Measurements from ENCODE around the gene SAFB2. TPM values are rescaled to one million over a fixed set of nuclear protein-coding genes. Genes with fewer than 3 reads are reported as not detected.

The SAFB2 gene
- polyA plus RNA-seq, 4 donors, result 38.8 to 83.2 (median 79.3) TPM

GRCh38 chr19:5545984-5546383 is 76.6 kb downstream of the SAFB2 start:
- Histone ChIP-seq H3K9me3 (ENCODE audit: control insufficient read depth in 2 of 2, insufficient read depth in 1 of 2, low read depth in 1 of 2, low read length in 1 of 2) (no peaks in the 10 kb centered on the region), H3K4me1 (ENCODE audit: control insufficient read depth in 3 of 3, insufficient read depth in 2 of 3, low read depth in 1 of 3, low read length in 2 of 3) (no peaks in the 10 kb centered on the region), H3K27ac (ENCODE audit: low read depth in 1 of 3, low read length in 2 of 3) (no peak overlapping the region), H3K36me3 (ENCODE audit: control insufficient read depth in 3 of 3, insufficient read depth in 2 of 3, low read depth in 1 of 3, low read length in 3 of 3) (no peaks in the 10 kb centered on the region), H3K4me3 (ENCODE audit: low read depth in 1 of 3, low read length in 3 of 3) (no peak overlapping the region), H3K27me3 (ENCODE audit: control insufficient read depth in 3 of 3, insufficient read depth in 3 of 3, low read length in 3 of 3) (no peaks in the 10 kb centered on the region)
- 68 to 81% (median 80%) methylated on average over 4 of the region's 4 CpGs for WGBS, 3 donors
- DNase-seq (no peak), FAIRE-seq (no peak)

GRCh38 chr19:5545051-5545450 is 77.5 kb downstream of the SAFB2 start:
- Histone ChIP-seq H3K36me3 (ENCODE audit: control insufficient read depth in 3 of 3, insufficient read depth in 2 of 3, low read depth in 1 of 3, low read length in 3 of 3) (no peaks in the 10 kb centered on the region), H3K4me3 (ENCODE audit: low read depth in 1 of 3, low read length in 3 of 3) (no peak overlapping the region), H3K27me3 (ENCODE audit: control insufficient read depth in 3 of 3, insufficient read depth in 3 of 3, low read length in 3 of 3) (no peaks in the 10 kb centered on the region), H3K4me1 (ENCODE audit: control insufficient read depth in 3 of 3, insufficient read depth in 2 of 3, low read depth in 1 of 3, low read length in 2 of 3) (no peaks in the 10 kb centered on the region), H3K9me3 (ENCODE audit: control insufficient read depth in 2 of 2, insufficient read depth in 1 of 2, low read depth in 1 of 2, low read length in 1 of 2) (no peaks in the 10 kb centered on the region), H3K27ac (ENCODE audit: low read depth in 1 of 3, low read length in 2 of 3) (no peak overlapping the region)
- WGBS, 3 donors, result 82 to 87% (median 83%) methylated on average over 5 of the region's 5 CpGs
- FAIRE-seq, result no peak
- DNase-seq, result no peak

GRCh38 chr19:5542665-5543064 is 79.9 kb downstream of the SAFB2 start:
- WGBS, 3 donors, result 34 to 40% (median 35%) methylated on average over 8 of the region's 8 CpGs
- no peaks in the 10 kb centered on the region for H3K4me1 ChIP-seq (ENCODE audit: control insufficient read depth in 3 of 3, insufficient read depth in 2 of 3, low read depth in 1 of 3, low read length in 2 of 3)
- FAIRE-seq, result no peak

GRCh38 chr19:5541456-5541855 is 81.1 kb downstream of the SAFB2 start:
- WGBS, 3 donors, result 76 to 87% (median 81%) methylated on average over 7 of the region's 7 CpGs
- H3K27ac ChIP-seq (ENCODE audit: low read depth in 1 of 3, low read length in 2 of 3), result no peak overlapping the region
- peaks cover 0 to 2% (median 0%) of the 10 kb centered on the region in 3 donors for H3K27me3 ChIP-seq (ENCODE audit: control insufficient read depth in 3 of 3, insufficient read depth in 3 of 3, low read length in 3 of 3)
- H3K9me3 ChIP-seq (ENCODE audit: control insufficient read depth in 2 of 2, insufficient read depth in 1 of 2, low read depth in 1 of 2, low read length in 1 of 2), result no peaks in the 10 kb centered on the region
- FAIRE-seq (no peak), DNase-seq (no peak)
- no peaks in the 10 kb centered on the region for H3K4me1 ChIP-seq (ENCODE audit: control insufficient read depth in 3 of 3, insufficient read depth in 2 of 3, low read depth in 1 of 3, low read length in 2 of 3)
- H3K36me3 ChIP-seq (ENCODE audit: control insufficient read depth in 3 of 3, insufficient read depth in 2 of 3, low read depth in 1 of 3, low read length in 3 of 3), result no peaks in the 10 kb centered on the region
- no peak overlapping the region for H3K4me3 ChIP-seq (ENCODE audit: low read depth in 1 of 3, low read length in 3 of 3)

More at GRCh38 chr19:5542665-5543064, 79.9 kb downstream of the SAFB2 start:
- Histone ChIP-seq H3K4me3 (ENCODE audit: low read depth in 1 of 3, low read length in 3 of 3) (no peak overlapping the region), H3K9me3 (ENCODE audit: control insufficient read depth in 2 of 2, insufficient read depth in 1 of 2, low read depth in 1 of 2, low read length in 1 of 2) (no peaks in the 10 kb centered on the region), H3K27ac (ENCODE audit: low read depth in 1 of 3, low read length in 2 of 3) (no peak overlapping the region), H3K27me3 (ENCODE audit: control insufficient read depth in 3 of 3, insufficient read depth in 3 of 3, low read length in 3 of 3) (no peaks in the 10 kb centered on the region), H3K36me3 (ENCODE audit: control insufficient read depth in 3 of 3, insufficient read depth in 2 of 3, low read depth in 1 of 3, low read length in 3 of 3) (no peaks in the 10 kb centered on the region)
- DNase-seq, result no peak

- Histone ChIP-seq H3K9me3 (ENCODE audit: control insufficient read depth in 2 of 2, insufficient read depth in 1 of 2, low read depth in 1 of 2, low read length in 1 of 2) (peaks cover 0 to 3% of the 10 kb centered on the region in 2 donors), H3K27me3 (ENCODE audit: control insufficient read depth in 3 of 3, insufficient read depth in 3 of 3, low read length in 3 of 3) (peaks cover 0 to 6% (median 2%) of the 10 kb centered on the region in 3 donors), H3K36me3 (ENCODE audit: control insufficient read depth in 3 of 3, insufficient read depth in 2 of 3, low read depth in 1 of 3, low read length in 3 of 3) (no peaks in the 10 kb centered on the region), H3K4me3 (ENCODE audit: low read depth in 1 of 3, low read length in 3 of 3) (no peak overlapping the region), H3K27ac (ENCODE audit: low read depth in 1 of 3, low read length in 2 of 3) (no peak overlapping the region), H3K4me1 (ENCODE audit: control insufficient read depth in 3 of 3, insufficient read depth in 2 of 3, low read depth in 1 of 3, low read length in 2 of 3) (no peaks in the 10 kb centered on the region)
- FAIRE-seq, result no peak
- WGBS, 3 donors, result 88 to 92% (median 90%) methylated on average over 10 of the region's 10 CpGs
- no peak for DNase-seq
Observed at GRCh38 chr19:5540208-5540607, 82.4 kb downstream of the SAFB2 start.

- Histone ChIP-seq H3K36me3 (ENCODE audit: control insufficient read depth in 3 of 3, insufficient read depth in 2 of 3, low read depth in 1 of 3, low read length in 3 of 3) (no peaks in the 10 kb centered on the region), H3K9me3 (ENCODE audit: control insufficient read depth in 2 of 2, insufficient read depth in 1 of 2, low read depth in 1 of 2, low read length in 1 of 2) (peaks cover 0 to 19% of the 10 kb centered on the region in 2 donors), H3K4me3 (ENCODE audit: low read depth in 1 of 3, low read length in 3 of 3) (no peak overlapping the region), H3K27me3 (ENCODE audit: control insufficient read depth in 3 of 3, insufficient read depth in 3 of 3, low read length in 3 of 3) (peaks cover 0 to 6% (median 2%) of the 10 kb centered on the region in 3 donors), H3K4me1 (ENCODE audit: control insufficient read depth in 3 of 3, insufficient read depth in 2 of 3, low read depth in 1 of 3, low read length in 2 of 3) (no peaks in the 10 kb centered on the region), H3K27ac (ENCODE audit: low read depth in 1 of 3, low read length in 2 of 3) (no peak overlapping the region)
- DNase-seq, result no peak
- FAIRE-seq, result no peak
- 79 to 85% (median 82%) methylated on average over 12 of the region's 12 CpGs for WGBS, 3 donors
Observed at GRCh38 chr19:5537870-5538269, 84.7 kb downstream of the SAFB2 start.

Other genes starting within 250 kb of the SAFB2 start
- gene ZNRF4, start 167.4 kb downstream of the SAFB2 start, polyA plus RNA-seq, result not detected
- 1 to 10 TPM in 1 of 4 donors, under 1 TPM in 3; 0.69 to 1.3 (median 0.75) TPM for gene TINCR, start 54.8 kb downstream of the SAFB2 start, polyA plus RNA-seq
- gene SAFB, start 307 bp upstream of the SAFB2 start, polyA plus RNA-seq, result 100 to 1,000 TPM in 1 of 4 donors, 10 to 100 TPM in 3; 44.0 to 105 (median 55.4) TPM
- 100 to 1,000 TPM in 2 of 4 donors, 10 to 100 TPM in 2; 41.9 to 134 (median 108) TPM for gene MICOS13, start 57.7 kb upstream of the SAFB2 start, polyA plus RNA-seq
- gene HSD11B1L, start 58.3 kb upstream of the SAFB2 start, polyA plus RNA-seq, result 1 to 10 TPM; 4.5 to 6.0 (median 4.6) TPM
- gene RPL36, start 67.5 kb upstream of the SAFB2 start, polyA plus RNA-seq, result 1,000 to 10,000 TPM in 3 of 4 donors, 100 to 1,000 TPM in 1; 945 to 1,946 (median 1,407) TPM
- 10 to 100 TPM; 41.6 to 69.2 (median 51.5) TPM for gene LONP1, start 97.4 kb upstream of the SAFB2 start, polyA plus RNA-seq
- not detected for gene CATSPERD, start 97.9 kb upstream of the SAFB2 start, polyA plus RNA-seq
- 1 to 10 TPM; 5.1 to 9.7 (median 9.2) TPM for gene PRR22, start 162.0 kb upstream of the SAFB2 start, polyA plus RNA-seq
- gene DUS3L, start 168.4 kb upstream of the SAFB2 start, polyA plus RNA-seq, result 10 to 100 TPM; 31.8 to 43.8 (median 41.9) TPM
- 1 to 10 TPM in 3 of 4 donors, not detected in 1; 1.1 to 3.0 (median 2.9) TPM for gene NRTN, start 182.3 kb upstream of the SAFB2 start, polyA plus RNA-seq
- 10 to 100 TPM in 3 of 4 donors, 1 to 10 TPM in 1; 1.2 to 34.6 (median 23.2) TPM for gene FUT6, start 216.9 kb upstream of the SAFB2 start, polyA plus RNA-seq
- gene FUT3, start 228.7 kb upstream of the SAFB2 start, polyA plus RNA-seq, result 100 to 1,000 TPM in 1 of 4 donors, 10 to 100 TPM in 2, under 1 TPM in 1; 0.72 to 114 (median 48.6) TPM
- not detected for gene FUT5, start 247.8 kb upstream of the SAFB2 start, polyA plus RNA-seq

Data from small intestine (tissue), 7 donors.